ENCODE results near the gene KRT25.

GRCh38 chr17:40699853-40700252 lies 55.3 kb downstream of the KRT25 start:
- no peak for TF ChIP-seq MYC (IDR thresholded peaks at IDR 0.05; ENCODE audit: low read depth, low read length)
- no peak for TF ChIP-seq CTCF (IDR thresholded peaks at IDR 0.05; ENCODE audit: extremely low read depth in 1 of 2, insufficient read depth in 1 of 2, low read depth in 1 of 2, low read length in 2 of 2)
- TF ChIP-seq POLR2A (IDR thresholded peaks at IDR 0.05; ENCODE audit: low read depth, low read length), result no peak
- no peak for TF ChIP-seq POLR2AphosphoS5 (IDR thresholded peaks at IDR 0.05; ENCODE audit: insufficient read depth, low read depth, low read length)
- no peak for TF ChIP-seq EZH2 (IDR thresholded peaks at IDR 0.05; ENCODE audit: borderline replicate concordance, low read depth, low read length, severe bottlenecking)
- no peak for TF ChIP-seq FOS (IDR thresholded peaks at IDR 0.05; ENCODE audit: borderline replicate concordance, insufficient read depth, low read length)
- no peak for TF ChIP-seq MAX (IDR thresholded peaks at IDR 0.05; ENCODE audit: insufficient read depth, insufficient read length)
- TF ChIP-seq GATA2 (IDR thresholded peaks at IDR 0.05; ENCODE audit: insufficient read depth, insufficient read length, low read depth, low read length), result no peak
- no peak for TF ChIP-seq JUN (IDR thresholded peaks at IDR 0.05; ENCODE audit: borderline replicate concordance, insufficient read depth, insufficient read length, low read depth)

All from endothelial cell of umbilical vein (primary cell).